GM21825 (cell line): ENCODE data around the gene VGF.
"Not testable (repeated sequence)": the region's sequence is repeated elsewhere in the genome, so short reads cannot be mapped to it uniquely, and the experiment has no call there.

Experiments
- ATAC-seq: cut with Tn5 transposase; IDR thresholded peaks from one replicate; pipeline ENCODE4 v1.9.1; 2021; ENCODE audit warnings: mild to moderate bottlenecking, moderate library complexity; ENCODE audit not compliant: unreplicated experiment

VGF gene

DNA sequence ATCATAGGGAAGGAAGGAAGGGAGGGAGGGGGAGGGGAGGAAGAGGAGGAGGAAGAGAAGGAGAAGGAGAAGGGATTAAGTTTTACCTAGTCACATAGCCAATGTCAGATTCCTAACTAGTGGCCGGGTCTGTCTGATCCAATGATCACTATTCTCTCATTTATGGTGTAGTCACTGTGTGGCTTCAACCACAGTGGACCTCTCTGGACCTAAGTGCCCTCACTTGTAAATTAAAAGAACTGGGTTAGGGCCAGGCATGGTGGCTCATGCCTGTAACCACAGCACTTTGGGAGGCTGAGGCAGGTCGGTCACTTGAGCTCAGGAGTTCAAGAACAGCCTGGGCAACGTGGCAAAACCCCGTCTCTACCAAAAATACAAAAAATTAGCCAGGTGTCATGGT is 45.1 kb downstream of the VGF start:
- no peak for ATAC-seq

DNA sequence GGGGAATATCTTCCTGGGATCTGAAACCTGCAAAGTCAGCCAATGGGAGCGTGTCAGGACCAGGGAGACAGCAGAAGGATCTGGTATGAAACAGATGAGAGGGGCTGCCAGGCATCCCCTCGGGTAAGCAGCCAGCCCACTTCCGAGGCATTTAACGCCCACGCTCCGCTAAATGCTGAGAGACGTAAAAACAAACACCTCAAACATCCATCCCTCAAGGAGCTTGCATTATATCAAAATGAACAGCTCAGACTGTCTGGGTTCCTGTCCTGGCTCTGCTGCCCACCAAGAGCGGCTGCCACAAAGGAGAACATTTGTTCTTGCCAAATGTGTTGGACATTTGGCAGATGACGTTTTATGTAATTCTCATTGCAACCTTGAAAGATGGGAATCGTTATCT is 45.5 kb downstream of the VGF start:
- ATAC-seq, result no peak

DNA sequence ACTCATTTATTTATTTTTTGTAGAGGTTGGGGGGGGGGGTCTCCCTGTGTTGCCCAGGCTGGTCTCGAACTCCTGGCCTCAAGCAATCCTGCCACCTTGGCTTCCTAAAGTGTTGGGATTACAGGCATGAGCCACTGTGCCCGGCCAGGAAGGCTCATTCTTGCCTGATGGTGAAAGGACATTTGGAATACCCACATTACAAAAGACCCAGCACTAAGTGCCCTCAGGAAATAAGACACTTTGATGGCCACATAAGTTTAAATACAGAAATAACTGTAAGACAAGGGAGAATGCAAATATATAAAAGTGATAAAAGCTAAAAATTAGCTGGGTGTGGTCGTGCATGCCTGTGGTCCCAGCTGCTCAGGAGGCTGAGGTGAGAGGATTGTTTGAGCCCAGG is 46.5 kb downstream of the VGF start:
- ATAC-seq, result no peak

DNA sequence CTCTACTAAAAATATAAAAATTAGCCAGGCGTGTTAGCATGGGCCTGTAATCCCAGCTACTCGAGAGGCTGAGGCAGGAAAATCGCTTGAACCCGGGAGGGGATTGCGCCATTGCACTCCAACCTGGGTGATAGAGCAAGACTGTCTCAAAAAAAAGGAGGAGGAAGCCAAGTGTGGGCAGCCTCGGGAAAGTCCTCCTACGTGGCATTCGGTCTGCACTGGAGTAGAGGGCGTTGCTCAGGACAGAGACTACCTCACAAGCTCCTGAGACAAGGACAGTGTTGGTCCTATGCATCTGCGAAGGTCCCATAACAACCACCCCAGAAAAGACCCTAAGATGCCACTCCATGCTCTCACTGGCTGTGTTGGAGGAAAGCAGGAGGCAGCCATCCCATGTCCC is 48.5 kb downstream of the VGF start:
- ATAC-seq, result no peak

DNA sequence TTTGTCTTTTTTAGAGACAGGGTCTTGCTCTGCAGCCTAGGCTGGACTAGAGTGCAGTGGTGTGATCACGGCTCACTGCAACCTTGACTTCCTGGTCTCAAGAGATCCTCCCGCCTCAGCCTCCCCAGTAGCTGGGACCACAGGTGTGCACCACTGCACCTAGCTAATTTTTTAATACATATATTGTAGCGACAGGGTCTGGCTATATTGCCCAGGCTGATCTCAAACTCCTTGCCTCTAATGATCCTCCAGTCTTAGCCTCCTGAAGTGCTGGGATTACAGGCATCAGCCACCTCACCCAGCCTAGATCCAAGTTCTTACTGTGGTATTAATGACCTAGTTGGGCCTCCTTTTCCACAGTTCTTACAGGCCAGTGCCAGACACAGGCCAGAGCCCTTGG is 50.2 kb downstream of the VGF start:
- no peak for ATAC-seq

DNA sequence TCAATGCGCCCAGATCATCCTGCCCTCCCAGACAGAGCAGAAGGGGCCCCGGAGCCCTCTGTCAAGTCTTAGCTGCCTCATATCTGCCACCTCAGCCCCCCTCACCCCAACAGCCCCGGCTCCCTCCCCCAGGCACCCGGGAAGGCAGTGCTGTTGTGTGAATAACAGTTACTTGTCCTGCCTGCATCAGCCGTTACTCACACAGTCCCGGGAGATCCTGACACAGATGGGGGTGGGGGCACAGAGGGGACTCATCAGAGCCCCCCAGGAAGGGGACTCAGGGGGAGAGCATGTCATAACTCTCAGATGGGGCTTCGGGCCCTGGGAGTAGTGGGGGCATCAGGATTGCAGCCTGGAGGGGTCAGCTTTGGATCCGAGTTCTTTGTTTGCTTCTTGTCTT is 50.9 kb downstream of the VGF start:
- no peak for ATAC-seq

DNA sequence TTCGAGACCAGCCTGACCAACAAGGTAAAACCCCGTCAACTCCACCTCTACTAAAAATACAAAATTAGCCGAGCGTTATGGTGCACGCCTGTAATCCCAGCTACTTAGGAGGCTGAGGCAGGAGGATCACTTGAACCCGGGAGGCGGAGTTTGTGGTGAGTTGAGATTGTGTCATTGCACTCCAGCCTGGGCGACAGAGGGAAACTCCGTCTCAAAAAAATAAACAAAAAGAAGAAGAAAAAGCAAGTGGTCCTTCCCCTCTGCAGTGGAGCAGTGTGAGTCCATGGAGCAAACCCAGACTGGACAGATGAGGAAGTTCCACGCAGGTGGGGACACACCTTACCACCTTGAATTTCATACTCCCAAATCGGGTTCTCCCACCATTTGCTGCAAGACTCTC is 51.5 kb downstream of the VGF start:
- ATAC-seq, result no peak

DNA sequence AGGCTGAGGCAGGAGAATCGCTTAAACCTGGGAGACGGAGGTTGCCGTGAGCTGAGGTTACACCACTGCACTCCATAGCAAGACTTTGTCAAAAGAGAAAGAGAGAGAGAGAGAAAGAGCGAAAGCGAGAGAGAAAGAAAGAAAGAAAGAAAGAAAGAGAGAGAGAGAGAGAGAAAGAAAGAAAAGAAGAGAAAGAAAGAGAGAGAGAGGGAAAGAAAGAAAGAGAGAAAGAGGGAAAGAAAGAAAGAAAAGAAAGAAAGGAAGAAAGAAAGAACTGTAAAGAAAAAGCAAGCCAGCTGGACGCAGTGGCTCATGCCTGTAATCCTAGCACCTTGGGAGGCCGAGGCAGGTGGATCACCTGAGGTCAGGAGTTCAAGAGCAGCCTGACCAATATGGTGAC is 52.2 kb downstream of the VGF start:
- ATAC-seq, result not testable (repeated sequence)
